Hindlimb muscle (tissue), 1 donor: ENCODE results near the gene KLHL17. TPM values are rescaled to one million over a fixed set of nuclear protein-coding genes. Genes with fewer than 3 reads are reported as not detected.
"Not testable (repeated sequence)": the region's sequence is repeated elsewhere in the genome, so short reads cannot be mapped to it uniquely, and the experiment has no call there.

Experiments used
- DNase-seq: peaks from one replicate; pipeline ENCODE4 v3.0.0-alpha.2; 2013
- polyA plus RNA-seq: library from polyadenylated mRNA; unstranded; fragments of 120-200 nt; gene quantifications from one replicate; pipeline ENCODE4 v1.2.1, GENCODE V29; 2013; ENCODE audit not compliant: insufficient read length

Gene KLHL17
- polyA plus RNA-seq, 1 donor: 6.0 TPM

DNA sequence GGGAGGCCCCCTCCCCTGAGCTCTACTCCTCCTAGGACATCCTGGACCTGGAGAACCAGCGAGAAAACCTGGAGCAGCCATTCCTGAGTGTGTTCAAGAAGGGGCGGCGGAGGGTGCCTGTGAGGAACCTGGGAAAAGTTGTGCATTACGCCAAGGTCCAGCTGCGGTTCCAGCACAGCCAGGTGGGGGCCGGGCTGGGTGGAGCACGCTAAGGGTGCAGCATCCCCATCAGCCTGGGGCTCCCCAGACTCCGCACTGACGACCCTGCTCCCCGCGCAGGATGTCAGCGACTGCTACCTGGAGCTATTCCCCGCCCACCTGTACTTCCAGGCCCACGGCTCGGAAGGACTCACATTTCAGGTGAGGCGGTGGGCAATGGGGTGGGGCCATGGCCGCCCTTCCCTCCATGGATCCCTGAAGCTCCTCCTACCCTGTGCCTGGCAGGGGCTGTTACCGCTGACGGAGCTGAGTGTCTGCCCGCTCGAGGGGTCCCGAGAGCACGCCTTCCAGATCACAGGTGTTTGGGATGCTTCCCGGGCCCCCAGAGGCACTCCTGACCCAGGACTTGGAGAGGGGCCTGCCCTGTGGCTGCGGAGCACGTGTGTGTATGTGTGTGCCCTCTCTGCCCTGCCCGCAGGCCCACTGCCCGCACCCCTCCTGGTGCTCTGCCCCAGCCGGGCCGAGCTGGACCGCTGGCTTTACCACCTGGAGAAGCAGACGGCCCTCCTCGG is 10.0 kb downstream of the KLHL17 start:
- no peak for DNase-seq

DNA sequence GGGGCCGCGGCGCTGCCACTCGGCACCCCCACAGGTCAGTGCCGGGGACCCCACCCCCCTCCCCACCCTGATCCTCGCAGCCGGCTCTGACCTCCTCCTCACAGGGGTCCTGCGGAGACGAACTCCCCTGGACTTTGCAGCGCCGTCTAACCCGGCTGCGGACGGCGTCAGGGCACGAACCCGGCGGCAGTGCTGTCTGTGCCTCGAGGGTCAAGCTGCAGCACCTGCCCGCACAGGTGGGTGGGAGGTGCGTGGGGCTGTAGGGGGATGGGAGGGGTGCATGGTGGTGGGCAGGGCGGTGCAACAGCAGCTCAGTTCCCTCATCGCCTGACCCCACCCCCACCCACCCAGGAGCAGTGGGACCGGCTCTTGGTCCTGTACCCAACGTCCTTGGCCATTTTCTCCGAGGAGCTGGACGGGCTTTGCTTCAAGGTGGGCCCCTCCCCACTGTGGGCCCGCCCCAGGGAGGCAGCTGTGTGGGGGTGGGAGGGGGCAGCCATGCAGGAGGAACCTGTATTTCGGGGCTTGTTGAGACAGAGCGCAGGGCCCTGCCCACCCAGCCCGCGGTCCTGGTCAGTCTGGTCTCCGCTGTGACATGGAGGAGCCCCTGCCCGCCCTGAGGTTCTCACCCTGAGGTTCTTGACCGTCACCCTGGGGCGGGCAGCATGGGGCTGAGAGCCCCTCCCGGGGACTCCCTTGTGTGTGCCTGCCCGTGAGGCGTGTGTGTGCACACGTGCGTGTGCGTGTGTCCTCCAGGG is 10.8 kb downstream of the KLHL17 start:
- no peak for DNase-seq

DNA sequence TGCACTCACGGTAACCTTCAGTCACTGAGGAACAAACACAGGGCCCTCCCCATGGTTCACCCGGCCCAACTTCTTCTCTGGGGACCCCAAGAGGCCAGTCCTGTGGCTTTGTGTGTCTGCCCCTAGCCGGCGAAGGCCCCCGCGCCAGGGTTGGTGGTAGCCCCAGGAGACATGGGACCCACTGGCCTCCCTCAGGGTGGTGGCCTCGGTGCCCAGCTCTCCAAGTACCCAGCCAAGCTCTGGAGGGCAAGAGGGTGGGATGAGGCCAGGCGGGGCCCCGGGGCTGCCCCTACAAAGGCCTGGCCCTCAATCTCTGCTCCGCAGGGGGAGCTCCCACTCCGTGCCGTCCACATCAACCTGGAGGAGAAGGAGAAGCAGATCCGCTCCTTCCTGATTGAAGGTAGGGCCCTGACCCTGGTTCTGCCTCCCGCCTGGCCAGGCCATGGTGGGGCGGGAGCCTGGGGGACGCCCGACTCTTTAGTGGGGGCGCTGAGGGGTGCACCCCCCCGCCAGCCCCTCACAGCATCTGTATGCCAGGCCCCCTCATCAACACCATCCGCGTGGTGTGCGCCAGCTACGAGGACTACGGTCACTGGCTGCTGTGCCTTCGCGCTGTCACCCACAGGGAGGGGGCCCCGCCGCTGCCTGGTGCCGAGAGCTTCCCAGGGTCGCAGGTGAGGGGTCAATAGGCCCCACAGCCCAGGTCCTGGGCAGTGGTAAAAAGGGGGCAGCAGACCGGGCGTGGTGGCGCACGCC is 11.5 kb downstream of the KLHL17 start:
- no peak for DNase-seq

- no peak for DNase-seq
Observed at GRCh38 chr1:972726-973458, 12.5 kb downstream of the KLHL17 start.

GRCh38 chr1:973459-974292 is 13.3 kb downstream of the KLHL17 start:
- no peak for DNase-seq

- DNase-seq: no peak
Observed at GRCh38 chr1:974293-974640, 13.9 kb downstream of the KLHL17 start.

- no peak for DNase-seq
Observed at GRCh38 chr1:974687-975328, 14.4 kb downstream of the KLHL17 start.

DNA sequence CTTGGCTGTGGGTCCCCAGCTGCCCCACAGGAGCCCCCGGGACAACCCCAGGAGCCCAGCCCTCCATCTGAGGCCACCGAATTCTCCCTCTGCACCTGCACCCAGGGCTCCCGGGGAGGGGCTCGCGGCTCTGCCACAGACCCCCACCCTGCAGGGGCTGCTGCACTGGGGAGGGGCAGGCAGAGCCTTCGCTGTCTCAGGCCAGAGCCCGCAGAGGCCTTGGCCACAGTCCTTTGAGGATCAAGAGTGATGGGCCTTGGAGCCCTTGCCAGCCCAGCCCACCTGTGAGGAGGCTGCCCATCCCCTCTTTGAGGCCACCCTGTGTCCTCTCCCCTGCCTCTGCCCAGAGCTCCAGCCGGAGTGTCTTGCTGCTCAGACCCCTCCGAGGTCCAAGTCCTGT is 15.0 kb downstream of the KLHL17 start:
- no peak for DNase-seq

- DNase-seq: no peak
Observed at GRCh38 chr1:975896-976683, 15.7 kb downstream of the KLHL17 start.

GRCh38 chr1:976791-977190 is 16.4 kb downstream of the KLHL17 start:
- DNase-seq: not testable (repeated sequence)

GRCh38 chr1:978069-978834 is 17.9 kb downstream of the KLHL17 start:
- DNase-seq: no peak

- DNase-seq: no peak
Observed at GRCh38 chr1:978835-979743, 18.7 kb downstream of the KLHL17 start.

DNA sequence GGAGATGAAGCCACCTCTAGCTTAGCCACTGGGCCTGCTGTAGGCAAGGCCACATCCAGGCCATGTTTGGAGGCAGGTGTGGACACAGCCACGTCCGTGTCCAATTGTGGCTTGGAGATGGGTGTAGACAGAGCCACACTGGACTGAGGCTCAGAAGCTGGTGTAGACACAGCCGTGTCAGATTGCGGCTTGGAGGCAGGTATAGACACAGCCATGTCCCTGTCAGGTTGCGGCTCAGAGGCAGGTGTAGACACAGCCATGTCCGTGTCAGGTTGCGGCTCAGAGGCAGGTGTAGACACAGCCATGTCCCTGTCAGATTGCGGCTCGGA is 19.3 kb downstream of the KLHL17 start:
- no peak for DNase-seq

DNA sequence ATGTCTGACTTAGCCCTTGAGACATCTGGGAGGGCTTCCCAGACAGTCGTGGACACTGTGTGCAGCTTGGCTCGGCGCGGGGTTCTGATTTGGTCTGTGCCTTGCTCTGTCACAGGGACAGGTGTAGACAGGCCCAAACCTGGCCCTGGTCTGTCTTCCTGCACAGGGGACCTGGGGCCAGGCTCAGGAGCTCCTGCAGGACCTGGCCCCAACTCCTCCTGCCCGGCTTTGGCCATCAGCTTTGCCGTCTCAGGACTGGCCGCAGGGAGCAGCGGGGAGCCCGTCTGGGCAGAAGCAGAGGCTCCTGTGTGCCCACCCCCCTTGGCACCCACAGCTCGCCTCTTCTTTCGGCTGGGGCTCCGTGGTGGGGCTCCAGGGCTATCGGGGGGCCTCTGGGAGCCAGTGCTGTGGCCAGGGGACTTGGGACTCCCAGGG is 19.8 kb downstream of the KLHL17 start:
- no peak for DNase-seq

DNA sequence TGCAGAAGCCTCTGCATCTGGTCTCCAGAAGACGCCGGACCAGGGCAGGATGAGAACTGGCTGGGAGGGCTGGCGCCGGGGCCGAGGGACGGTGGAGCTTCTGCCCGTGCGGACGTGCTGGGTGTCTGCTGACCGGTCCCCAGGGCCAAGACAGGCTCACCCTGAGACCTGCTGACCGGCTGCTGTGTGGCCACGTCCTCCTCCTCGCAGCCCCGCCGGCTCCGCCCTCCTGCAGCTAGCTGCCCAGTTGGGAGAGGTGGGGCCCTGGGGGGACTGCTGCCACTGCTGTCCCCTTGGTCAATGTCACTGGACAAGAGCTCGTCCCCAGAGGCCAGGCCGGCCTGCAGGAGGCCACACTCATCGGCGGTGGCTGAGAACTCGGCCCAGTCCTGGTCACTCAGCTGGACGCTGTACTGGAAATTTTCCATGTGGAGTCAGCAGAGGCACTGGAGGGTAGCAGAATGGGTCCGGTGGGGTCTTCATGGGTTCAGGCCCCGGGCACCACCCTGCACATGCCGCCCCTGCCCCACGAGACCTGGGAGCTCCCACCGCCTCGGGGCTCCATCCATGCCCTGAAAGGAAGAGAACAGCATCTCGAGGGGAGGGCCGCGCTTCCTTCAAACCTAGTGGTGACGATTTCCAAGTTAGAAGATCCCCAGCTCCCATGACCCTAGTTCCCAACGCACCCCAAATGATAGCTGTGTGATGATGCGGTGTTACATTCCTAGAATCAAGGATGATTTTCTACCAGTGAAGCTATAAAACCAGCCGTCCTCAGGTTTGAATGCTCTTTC is 20.4 kb downstream of the KLHL17 start:
- no peak for DNase-seq

GRCh38 chr1:981491-981954 is 21.1 kb downstream of the KLHL17 start:
- no peak for DNase-seq

- DNase-seq: no peak
Observed at GRCh38 chr1:981955-982558, 21.7 kb downstream of the KLHL17 start, which contains the start of gene PERM1. Gene PERM1, minus strand, starts transcription at chr1:982093. Its CDS starts 1,064 bp downstream, at chr1:981029.
